ENCODE results near the gene SMARCA4.
"Not testable (repeated sequence)": the region's sequence is repeated elsewhere in the genome, so short reads cannot be mapped to it uniquely, and the experiment has no call there.

SMARCA4 gene

GRCh38 chr19:11041194-11041593 is 80.4 kb downstream of the SMARCA4 start:
- DNase-seq, result no peak

- DNase-seq, result no peak
Observed at GRCh38 chr19:11041966-11042627, 81.3 kb downstream of the SMARCA4 start.

GRCh38 chr19:11044431-11044830 is 83.6 kb downstream of the SMARCA4 start:
- no peak for DNase-seq

GRCh38 chr19:11045536-11045935 is 84.7 kb downstream of the SMARCA4 start:
- DNase-seq, result no peak

- DNase-seq, result no peak
Observed at GRCh38 chr19:11046605-11047354, 86.0 kb downstream of the SMARCA4 start.

GRCh38 chr19:11047866-11048265 is 87.0 kb downstream of the SMARCA4 start:
- DNase-seq, result no peak

- DNase-seq, result no peak
Observed at GRCh38 chr19:11050323-11051114, 89.7 kb downstream of the SMARCA4 start.

- DNase-seq, result no peak
Observed at GRCh38 chr19:11053817-11054195, 93.0 kb downstream of the SMARCA4 start.

- DNase-seq, result no peak
Observed at GRCh38 chr19:11054200-11054599, 93.4 kb downstream of the SMARCA4 start.

- DNase-seq, result no peak
Observed at GRCh38 chr19:11054628-11055027, 93.8 kb downstream of the SMARCA4 start.

- DNase-seq, result no peak
Observed at GRCh38 chr19:11058246-11059030, 97.6 kb downstream of the SMARCA4 start.

GRCh38 chr19:11059511-11060358 is 98.9 kb downstream of the SMARCA4 start:
- DNase-seq, result no peak

- DNase-seq, result no peak
Observed at GRCh38 chr19:11061952-11062351, 101.1 kb downstream of the SMARCA4 start.

GRCh38 chr19:11063434-11063833 is 102.6 kb downstream of the SMARCA4 start:
- no peak for DNase-seq

GRCh38 chr19:11064831-11065303 is 104.0 kb downstream of the SMARCA4 start:
- DNase-seq, result no peak

- DNase-seq, result no peak
Observed at GRCh38 chr19:11066326-11066725, 105.5 kb downstream of the SMARCA4 start.

GRCh38 chr19:11067356-11068113 is 106.7 kb downstream of the SMARCA4 start:
- DNase-seq, result no peak

GRCh38 chr19:11069561-11069960 is 108.7 kb downstream of the SMARCA4 start:
- DNase-seq, result no peak

- DNase-seq, result no peak
Observed at GRCh38 chr19:11070123-11070522, 109.3 kb downstream of the SMARCA4 start.

- no peak for DNase-seq
Observed at GRCh38 chr19:11073568-11073967, 112.7 kb downstream of the SMARCA4 start.

GRCh38 chr19:11076792-11077191 is 116.0 kb downstream of the SMARCA4 start:
- not testable (repeated sequence) for DNase-seq
